ENCODE results near the gene GRID1. TPM values are rescaled to one million over a fixed set of nuclear protein-coding genes. Genes with fewer than 3 reads are reported as not detected.

GRID1 gene
- total and polyA plus RNA-seq, 10 of the 15 experiments (the other 5 are each of a cell fraction or from before 2014, with no cell fraction given): 0.04 to 0.62 (median 0.08) TPM; not detected in 5

DNA sequence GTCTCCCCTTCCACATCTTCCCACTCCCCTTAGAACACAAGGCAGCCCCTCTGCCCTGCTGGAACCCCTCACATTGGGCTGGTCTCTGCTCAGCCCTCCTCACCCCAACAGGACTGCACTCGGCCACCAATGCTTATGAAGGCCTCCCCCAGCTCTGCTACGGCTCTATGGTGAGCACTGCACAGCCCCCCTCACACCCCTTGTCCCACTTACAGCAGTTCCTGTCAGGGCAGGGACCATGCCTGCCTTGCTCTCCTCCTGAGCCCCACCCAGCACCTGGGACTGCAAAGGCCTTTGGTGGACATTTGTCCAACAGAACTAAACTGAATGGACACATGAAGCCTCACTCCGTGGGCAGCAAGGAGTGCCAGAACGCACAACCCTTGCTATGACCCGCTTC is 171.9 kb downstream of the GRID1 start (continued):
- TF ChIP-seq, protein P1, sequence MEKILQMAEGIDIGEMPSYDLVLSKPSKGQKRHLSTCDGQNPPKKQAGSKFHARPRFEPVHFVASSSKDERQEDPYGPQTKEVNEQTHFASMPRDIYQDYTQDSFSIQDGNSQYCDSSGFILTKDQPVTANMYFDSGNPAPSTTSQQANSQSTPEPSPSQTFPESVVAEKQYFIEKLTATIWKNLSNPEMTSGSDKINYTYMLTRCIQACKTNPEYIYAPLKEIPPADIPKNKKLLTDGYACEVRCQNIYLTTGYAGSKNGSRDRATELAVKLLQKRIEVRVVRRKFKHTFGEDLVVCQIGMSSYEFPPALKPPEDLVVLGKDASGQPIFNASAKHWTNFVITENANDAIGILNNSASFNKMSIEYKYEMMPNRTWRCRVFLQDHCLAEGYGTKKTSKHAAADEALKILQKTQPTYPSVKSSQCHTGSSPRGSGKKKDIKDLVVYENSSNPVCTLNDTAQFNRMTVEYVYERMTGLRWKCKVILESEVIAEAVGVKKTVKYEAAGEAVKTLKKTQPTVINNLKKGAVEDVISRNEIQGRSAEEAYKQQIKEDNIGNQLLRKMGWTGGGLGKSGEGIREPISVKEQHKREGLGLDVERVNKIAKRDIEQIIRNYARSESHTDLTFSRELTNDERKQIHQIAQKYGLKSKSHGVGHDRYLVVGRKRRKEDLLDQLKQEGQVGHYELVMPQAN (conservative IDR thresholded peaks at IDR 0.05): no peak
- TF ChIP-seq DPF2 (IDR thresholded peaks at IDR 0.05) (no peak), BCL11A (IDR thresholded peaks at IDR 0.05; ENCODE audit: low read depth, low read length) (no peak), NR2F1 (conservative IDR thresholded peaks at IDR 0.05) (no peak), GATAD2B (conservative IDR thresholded peaks at IDR 0.05; ENCODE audit: low read depth) (no peak), KDM1A (IDR thresholded peaks at IDR 0.05; ENCODE audit: borderline replicate concordance) (no peak)

DNA sequence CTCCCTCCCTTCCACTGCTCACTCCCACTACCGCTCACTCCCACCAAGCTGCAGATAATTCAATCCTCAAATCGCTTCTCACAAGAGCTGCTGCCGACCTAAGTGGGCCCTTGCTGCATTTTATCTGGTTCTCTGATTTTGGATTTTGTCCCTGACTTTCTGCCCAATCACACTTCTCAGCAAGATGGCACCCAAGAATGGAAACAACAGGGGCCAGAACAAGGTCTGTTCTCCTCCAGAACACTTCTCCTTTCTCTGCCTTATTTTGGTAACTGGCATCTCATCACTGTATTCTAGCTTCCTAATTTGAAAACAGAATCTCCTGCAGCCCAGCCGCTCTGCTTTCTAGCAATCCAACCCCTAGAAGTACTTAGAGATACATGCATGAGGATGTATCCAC is 172.8 kb downstream of the GRID1 start:
- WGBS (ENCODE audit: insufficient coverage, insufficient replicate concordance, low lambda C conversion rate, missing lambda C conversion rate): 6% methylated on average over 4 of the region's 4 CpGs
- no peak for DNase-seq (ENCODE audit: low read depth, low spot score)
- no peaks in the 10 kb centered on the region for H3K9me3 ChIP-seq (replicated peaks; ENCODE audit: control insufficient read depth, insufficient read depth, low read length)
- in situ Hi-C loops (cut with MboI) (no loop called here), intact Hi-C loops (cut with micrococcal nuclease; ENCODE audit: unreplicated experiment) (no loop called here)
- no peaks in the 10 kb centered on the region for H4K20me1 ChIP-seq (ENCODE audit: control insufficient read depth, insufficient read depth)
- no peak for FAIRE-seq
- peaks cover 0 to 2% of the 10 kb centered on the region in 2 experiments; a peak in 2 of 4 replicates for H3K27me3 ChIP-seq (replicated peaks in 1 of 2; ENCODE audit: control insufficient read depth in 2 of 2, insufficient read depth in 2 of 2, low read length in 1 of 2)
- POLR2A ChIA-PET: no interaction called here
- no peak for ATAC-seq
- no TSS peak for BruUV-seq (replicated peaks)
- H3K4me2 ChIP-seq (ENCODE audit: control insufficient read depth, insufficient read depth): no peak overlapping the region
- no peak overlapping the region for H3K27ac ChIP-seq (ENCODE audit: control insufficient read depth, insufficient read depth)
- H3K9ac ChIP-seq (ENCODE audit: control insufficient read depth, insufficient read depth, low read length): no peak overlapping the region
- no peaks in the 10 kb centered on the region for H3K4me1 ChIP-seq (ENCODE audit: control insufficient read depth, insufficient read depth, low read length)
- H3K4me3 ChIP-seq: no peak overlapping the region
- H2AFZ ChIP-seq (ENCODE audit: control insufficient read depth, low read depth, low read length): no peak overlapping the region
- H3K36me3 ChIP-seq (ENCODE audit: control insufficient read depth in 2 of 2, insufficient read depth in 2 of 2, low read length in 1 of 2): no peaks in the 10 kb centered on the region
- CTCF ChIA-PET: no interaction called here
- RAD21 ChIA-PET (ENCODE audit: unreplicated experiment): no interaction called here
- TF ChIP-seq RUNX3 (IDR thresholded peaks at IDR 0.05; ENCODE audit: low read length): no peak
- SMC1A ChIA-PET (ENCODE audit: uncharacterized antibody, unreplicated experiment): no interaction called here
- no peaks in the 10 kb centered on the region for H3K79me2 ChIP-seq (ENCODE audit: control insufficient read depth, insufficient read depth, low read length)
